ENCODE measurements around the gene TSSC4. TPM values are rescaled to one million over a fixed set of nuclear protein-coding genes. Genes with fewer than 3 reads are reported as not detected.

TSSC4 gene
- total and polyA plus RNA-seq, 2 of the 13 experiments (the other 11 are each of a cell fraction or from before 2014, with no cell fraction given) = 16.2 to 58.6 TPM

DNA sequence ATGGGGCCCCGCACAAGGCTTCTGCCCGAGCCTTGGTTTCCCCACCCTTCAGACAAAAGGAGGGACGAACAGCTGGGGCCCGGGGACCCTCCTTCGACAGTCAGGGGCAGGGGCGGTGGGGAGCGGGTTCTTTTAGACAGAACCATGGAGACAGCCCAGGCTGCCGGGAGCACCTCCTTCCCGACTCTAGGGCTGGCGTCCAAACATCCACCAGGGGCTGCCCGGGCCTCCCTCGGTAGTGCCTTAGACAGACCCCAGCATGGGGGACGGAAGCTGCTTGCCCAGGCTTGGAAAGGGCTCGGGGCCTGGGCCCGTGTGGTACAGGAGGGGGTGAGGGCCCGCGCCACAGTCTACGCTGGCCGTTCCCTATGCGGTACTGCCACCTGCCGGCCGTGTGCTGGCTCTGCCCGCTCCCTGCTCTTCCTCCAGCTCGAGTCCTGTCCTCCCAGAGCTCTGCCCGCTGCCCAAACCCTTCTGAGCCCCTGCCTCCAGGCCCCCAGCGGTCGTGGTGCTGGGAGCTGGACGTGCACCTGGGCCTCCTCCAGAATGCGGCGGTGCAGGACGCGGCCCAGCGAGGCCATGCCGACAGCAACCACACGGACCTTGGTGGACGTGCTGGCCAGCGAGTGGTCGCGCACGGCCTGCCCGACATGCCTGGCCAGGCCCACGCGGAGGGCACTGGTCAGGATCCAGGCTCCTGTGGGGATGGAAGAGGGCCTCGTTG, 20.1 kb downstream of the TSSC4 start (continued):
- TF ChIP-seq ERF (CRISPR knock-in tag; IDR thresholded peaks at IDR 0.05) (no peak), RBM22 (optimal IDR thresholded peaks at IDR 0.05; ENCODE audit: low read length) (no peak), ZNF318 (CRISPR knock-in tag; IDR thresholded peaks at IDR 0.05) (no peak), ZNF430 (CRISPR knock-in tag; IDR thresholded peaks at IDR 0.05) (no peak), RCOR2 (CRISPR knock-in tag; IDR thresholded peaks at IDR 0.05) (no peak), HOXA5 (CRISPR knock-in tag; IDR thresholded peaks at IDR 0.05) (0 out of 2 replicates have a peak, but pooled peaks have one; percentile 35), ZFP37 (CRISPR knock-in tag; IDR thresholded peaks at IDR 0.05; ENCODE audit: borderline replicate concordance) (no peak), MIXL1 (CRISPR knock-in tag; IDR thresholded peaks at IDR 0.05) (no peak), SOX6 (IDR thresholded peaks at IDR 0.05) (no peak), SOX6 (CRISPR knock-in tag; IDR thresholded peaks at IDR 0.05) (no peak), ZNF276 (CRISPR knock-in tag; IDR thresholded peaks at IDR 0.05; ENCODE audit: low read depth) (no peak), ZNF569 (CRISPR knock-in tag; IDR thresholded peaks at IDR 0.05; ENCODE audit: borderline replicate concordance) (no peak), AKAP8 (CRISPR knock-in tag; IDR thresholded peaks at IDR 0.05) (0 out of 2 replicates have a peak, but pooled peaks have one; percentile 50), ZNF607 (CRISPR knock-in tag; IDR thresholded peaks at IDR 0.05; ENCODE audit: borderline replicate concordance) (no peak)
- TF ChIP-seq, protein P1, sequence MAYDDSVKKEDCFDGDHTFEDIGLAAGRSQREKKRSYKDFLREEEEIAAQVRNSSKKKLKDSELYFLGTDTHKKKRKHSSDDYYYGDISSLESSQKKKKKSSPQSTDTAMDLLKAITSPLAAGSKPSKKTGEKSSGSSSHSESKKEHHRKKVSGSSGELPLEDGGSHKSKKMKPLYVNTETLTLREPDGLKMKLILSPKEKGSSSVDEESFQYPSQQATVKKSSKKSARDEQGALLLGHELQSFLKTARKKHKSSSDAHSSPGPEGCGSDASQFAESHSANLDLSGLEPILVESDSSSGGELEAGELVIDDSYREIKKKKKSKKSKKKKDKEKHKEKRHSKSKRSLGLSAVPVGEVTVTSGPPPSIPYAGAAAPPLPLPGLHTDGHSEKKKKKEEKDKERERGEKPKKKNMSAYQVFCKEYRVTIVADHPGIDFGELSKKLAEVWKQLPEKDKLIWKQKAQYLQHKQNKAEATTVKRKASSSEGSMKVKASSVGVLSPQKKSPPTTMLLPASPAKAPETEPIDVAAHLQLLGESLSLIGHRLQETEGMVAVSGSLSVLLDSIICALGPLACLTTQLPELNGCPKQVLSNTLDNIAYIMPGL (CRISPR knock-in tag; IDR thresholded peaks at IDR 0.05; ENCODE audit: borderline replicate concordance in 1 of 2, low read depth in 1 of 2) = peak; percentile 37 to 82; a peak in 3 of 4 replicates
- TF ChIP-seq, protein P2, sequence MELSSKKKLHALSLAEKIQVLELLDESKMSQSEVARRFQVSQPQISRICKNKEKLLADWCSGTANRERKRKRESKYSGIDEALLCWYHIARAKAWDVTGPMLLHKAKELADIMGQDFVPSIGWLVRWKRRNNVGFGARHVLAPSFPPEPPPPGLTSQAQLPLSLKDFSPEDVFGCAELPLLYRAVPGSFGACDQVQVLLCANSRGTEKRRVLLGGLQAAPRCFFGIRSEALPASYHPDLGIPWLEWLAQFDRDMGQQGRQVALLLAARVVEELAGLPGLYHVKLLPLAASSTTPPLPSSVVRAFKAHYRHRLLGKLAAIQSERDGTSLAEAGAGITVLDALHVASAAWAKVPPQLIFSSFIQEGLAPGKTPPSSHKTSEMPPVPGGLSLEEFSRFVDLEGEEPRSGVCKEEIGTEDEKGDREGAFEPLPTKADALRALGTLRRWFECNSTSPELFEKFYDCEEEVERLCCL (CRISPR knock-in tag; IDR thresholded peaks at IDR 0.05; ENCODE audit: borderline replicate concordance) = no peak

Data from HepG2 (cell line).